Neural cell (in vitro differentiated cells): ENCODE results near the gene PATZ1. TPM values are rescaled to one million over a fixed set of nuclear protein-coding genes. Genes with fewer than 3 reads are reported as not detected.

Experiments used
- H2AFZ ChIP-seq: fragments of 200-600, 300-800 bp; sonication (generic), shearing (Covaris generic); 2 replicates; pipeline ENCODE4 v1.6.0; 2014; ENCODE audit warnings: low read depth, mild to moderate bottlenecking, antibody characterized with exemption, low read length, moderate library complexity
- H3F3A ChIP-seq: fragments of 200-600 bp; shearing (Covaris generic); 2 replicates; pipeline ENCODE4 v1.6.1; 2016; ENCODE audit warnings: mild to moderate bottlenecking, moderate library complexity, mixed read lengths, antibody characterized with exemption, low read length; ENCODE audit not compliant: insufficient read depth, poor library complexity, severe bottlenecking
- H3K27ac ChIP-seq: fragments of 200-600, 300-800 bp; sonication (generic), shearing (Covaris generic); 2 replicates; pipeline ENCODE4 v1.5.1; 2014; ENCODE audit warnings: mild to moderate bottlenecking, low read length, moderate library complexity
- H3K27me3 ChIP-seq: fragments of 300-800, 200-600 bp; sonication (generic), shearing (Covaris generic); 2 replicates; pipeline ENCODE4 v1.6.0; 2014; ENCODE audit warnings: mild to moderate bottlenecking, low read depth, low read length, moderate library complexity; ENCODE audit not compliant: insufficient read depth
- H3K36me3 ChIP-seq: fragments of 300-800, 200-600 bp; sonication (generic), shearing (Covaris generic); 2 replicates; pipeline ENCODE4 v1.5.1; 2014; ENCODE audit warnings: mild to moderate bottlenecking, antibody characterized with exemption, low read length, moderate library complexity; ENCODE audit not compliant: insufficient read depth
- H3K4me2 ChIP-seq: fragments of 300-800, 200-600 bp; sonication (generic), shearing (Covaris generic); 2 replicates; pipeline ENCODE4 v1.6.0; 2014; ENCODE audit warnings: mild to moderate bottlenecking, low read length
- H3K4me3 ChIP-seq: fragments of 300-800, 200-600 bp; sonication (generic), shearing (Covaris generic); 2 replicates; pipeline ENCODE4 v1.5.1; 2014; ENCODE audit warnings: mild to moderate bottlenecking, low read length, moderate library complexity
- H3K79me2 ChIP-seq: fragments of 200-600 bp; shearing (Covaris generic); replicated peaks from 2 replicates; pipeline ENCODE4 v1.6.0; 2014; ENCODE audit warnings: mild to moderate bottlenecking, low read length, moderate library complexity; ENCODE audit not compliant: insufficient read depth
- H3K9ac ChIP-seq: fragments of 300-800, 200-600 bp; sonication (generic), shearing (Covaris generic); 2 replicates; pipeline ENCODE4 v1.6.1; 2016; ENCODE audit warnings: mild to moderate bottlenecking, low read length, mixed read lengths
- H3K9me2 ChIP-seq: fragments of 200-600 bp; shearing (Covaris generic); 2 replicates; pipeline ENCODE4 v1.6.1; 2016; ENCODE audit warnings: mild to moderate bottlenecking, low read length, mixed read lengths; ENCODE audit not compliant: insufficient read depth
- H3K9me3 ChIP-seq: fragments of 200-600, 300-800 bp; sonication (generic), shearing (Covaris generic); 2 replicates; pipeline ENCODE4 v1.6.1; 2016; ENCODE audit warnings: mild to moderate bottlenecking, mixed run types, low read length, moderate library complexity, mixed read lengths
- H4K20me1 ChIP-seq: fragments of 200-600 bp; shearing (Covaris generic); 2 replicates; pipeline ENCODE4 v1.6.1; 2016; ENCODE audit warnings: mild to moderate bottlenecking, mixed run types; ENCODE audit not compliant: insufficient read depth
- EP300 ChIP-seq: fragments of 450-650 bp; conservative IDR thresholded peaks from 2 replicates; pipeline ENCODE4 v1.6.1; 2014; ENCODE audit warnings: antibody characterized with exemption, mild to moderate bottlenecking, moderate library complexity; ENCODE audit not compliant: poor library complexity, severe bottlenecking
- EZH2 ChIP-seq: fragments of 200-600, 300-800 bp; shearing (Covaris generic), sonication (generic); IDR thresholded peaks from 2 replicates; pipeline ENCODE4 v1.6.1; 2014; ENCODE audit warnings: antibody characterized with exemption, low read length, borderline replicate concordance, mild to moderate bottlenecking; ENCODE audit not compliant: insufficient read depth, poor library complexity, severe bottlenecking
- MXI1 ChIP-seq: fragments of 450-650 bp; conservative IDR thresholded peaks from 2 replicates; pipeline ENCODE4 v1.6.1; 2014; ENCODE audit warnings: antibody characterized with exemption, mild to moderate bottlenecking; ENCODE audit not compliant: poor library complexity, severe bottlenecking
- POLR2AphosphoS5 ChIP-seq: IDR thresholded peaks from 2 replicates; pipeline ENCODE4 v1.6.1; 2012
- RAD21 ChIP-seq: fragments of 450-650 bp; conservative IDR thresholded peaks from 2 replicates; pipeline ENCODE4 v1.6.1; 2014; ENCODE audit warnings: antibody characterized with exemption, mild to moderate bottlenecking, moderate library complexity
- SMC3 ChIP-seq: fragments of 450-650 bp; conservative IDR thresholded peaks from 2 replicates; pipeline ENCODE4 v1.6.1; 2014; ENCODE audit warnings: antibody characterized with exemption, mild to moderate bottlenecking, moderate library complexity; ENCODE audit not compliant: poor library complexity
- TAF1 ChIP-seq: IDR thresholded peaks from 2 replicates; pipeline ENCODE4 v1.6.1; 2012; ENCODE audit warnings: low read depth
- polyA plus RNA-seq: library from polyadenylated mRNA; depleted of rRNA; stranded (reverse); fragments of >200 nt; gene quantifications from 2 replicates; pipeline ENCODE4 v1.2.3, GENCODE V29; 2014
- TF ChIP-seq, protein P1 (sequence below): fragments of 450-650 bp; IDR thresholded peaks from 2 replicates; pipeline ENCODE4 v1.5.1; 2014; ENCODE audit warnings: antibody characterized with exemption, mild to moderate bottlenecking, moderate library complexity; ENCODE audit not compliant: poor library complexity, severe bottlenecking
- TF ChIP-seq, protein P2 (sequence below): IDR thresholded peaks from 2 replicates; pipeline ENCODE4 v1.6.1; 2012; ENCODE audit warnings: borderline replicate concordance

PATZ1 gene
- polyA plus RNA-seq, 1 donor from 2014 or later, result 33.5 TPM

DNA sequence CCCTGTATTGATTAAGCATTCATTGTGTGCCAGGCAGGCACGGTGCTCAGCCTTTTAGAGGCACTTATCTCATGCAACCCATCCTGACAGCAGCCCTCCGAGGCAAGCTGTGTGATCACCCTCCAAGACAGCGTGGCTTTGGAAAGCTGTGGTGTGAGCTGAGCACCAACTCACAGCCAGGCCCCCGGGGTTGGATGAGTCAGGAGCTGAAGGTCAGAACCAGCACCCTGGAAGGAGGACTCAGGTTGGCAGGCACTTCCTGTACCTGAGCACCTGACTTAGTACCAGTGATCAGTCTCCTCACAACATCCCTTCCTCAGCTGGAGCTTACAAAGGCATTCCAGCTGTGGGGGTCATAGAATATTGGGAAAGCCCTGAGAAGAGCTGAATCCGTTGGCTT, 9.0 kb downstream of the PATZ1 start:
- Histone ChIP-seq H4K20me1 (no peaks in the 10 kb centered on the region), H3K4me3 (no peak overlapping the region), H3K27me3 (no peaks in the 10 kb centered on the region), H3F3A (no peaks in the 10 kb centered on the region), H3K9ac (no peak overlapping the region), H3K79me2 (peaks cover 28% of the 10 kb centered on the region), H3K4me2 (no peak overlapping the region), H2AFZ (no peak overlapping the region), H3K36me3 (peaks cover 8% of the 10 kb centered on the region), H3K9me2 (no peaks in the 10 kb centered on the region), H3K27ac (no peak overlapping the region), H3K9me3 (no peaks in the 10 kb centered on the region)
- TF ChIP-seq, protein P1, sequence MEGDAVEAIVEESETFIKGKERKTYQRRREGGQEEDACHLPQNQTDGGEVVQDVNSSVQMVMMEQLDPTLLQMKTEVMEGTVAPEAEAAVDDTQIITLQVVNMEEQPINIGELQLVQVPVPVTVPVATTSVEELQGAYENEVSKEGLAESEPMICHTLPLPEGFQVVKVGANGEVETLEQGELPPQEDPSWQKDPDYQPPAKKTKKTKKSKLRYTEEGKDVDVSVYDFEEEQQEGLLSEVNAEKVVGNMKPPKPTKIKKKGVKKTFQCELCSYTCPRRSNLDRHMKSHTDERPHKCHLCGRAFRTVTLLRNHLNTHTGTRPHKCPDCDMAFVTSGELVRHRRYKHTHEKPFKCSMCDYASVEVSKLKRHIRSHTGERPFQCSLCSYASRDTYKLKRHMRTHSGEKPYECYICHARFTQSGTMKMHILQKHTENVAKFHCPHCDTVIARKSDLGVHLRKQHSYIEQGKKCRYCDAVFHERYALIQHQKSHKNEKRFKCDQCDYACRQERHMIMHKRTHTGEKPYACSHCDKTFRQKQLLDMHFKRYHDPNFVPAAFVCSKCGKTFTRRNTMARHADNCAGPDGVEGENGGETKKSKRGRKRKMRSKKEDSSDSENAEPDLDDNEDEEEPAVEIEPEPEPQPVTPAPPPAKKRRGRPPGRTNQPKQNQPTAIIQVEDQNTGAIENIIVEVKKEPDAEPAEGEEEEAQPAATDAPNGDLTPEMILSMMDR, result no peak
- TF ChIP-seq RAD21, result no peak
- TF ChIP-seq EZH2, result no peak
- TF ChIP-seq, protein P2, sequence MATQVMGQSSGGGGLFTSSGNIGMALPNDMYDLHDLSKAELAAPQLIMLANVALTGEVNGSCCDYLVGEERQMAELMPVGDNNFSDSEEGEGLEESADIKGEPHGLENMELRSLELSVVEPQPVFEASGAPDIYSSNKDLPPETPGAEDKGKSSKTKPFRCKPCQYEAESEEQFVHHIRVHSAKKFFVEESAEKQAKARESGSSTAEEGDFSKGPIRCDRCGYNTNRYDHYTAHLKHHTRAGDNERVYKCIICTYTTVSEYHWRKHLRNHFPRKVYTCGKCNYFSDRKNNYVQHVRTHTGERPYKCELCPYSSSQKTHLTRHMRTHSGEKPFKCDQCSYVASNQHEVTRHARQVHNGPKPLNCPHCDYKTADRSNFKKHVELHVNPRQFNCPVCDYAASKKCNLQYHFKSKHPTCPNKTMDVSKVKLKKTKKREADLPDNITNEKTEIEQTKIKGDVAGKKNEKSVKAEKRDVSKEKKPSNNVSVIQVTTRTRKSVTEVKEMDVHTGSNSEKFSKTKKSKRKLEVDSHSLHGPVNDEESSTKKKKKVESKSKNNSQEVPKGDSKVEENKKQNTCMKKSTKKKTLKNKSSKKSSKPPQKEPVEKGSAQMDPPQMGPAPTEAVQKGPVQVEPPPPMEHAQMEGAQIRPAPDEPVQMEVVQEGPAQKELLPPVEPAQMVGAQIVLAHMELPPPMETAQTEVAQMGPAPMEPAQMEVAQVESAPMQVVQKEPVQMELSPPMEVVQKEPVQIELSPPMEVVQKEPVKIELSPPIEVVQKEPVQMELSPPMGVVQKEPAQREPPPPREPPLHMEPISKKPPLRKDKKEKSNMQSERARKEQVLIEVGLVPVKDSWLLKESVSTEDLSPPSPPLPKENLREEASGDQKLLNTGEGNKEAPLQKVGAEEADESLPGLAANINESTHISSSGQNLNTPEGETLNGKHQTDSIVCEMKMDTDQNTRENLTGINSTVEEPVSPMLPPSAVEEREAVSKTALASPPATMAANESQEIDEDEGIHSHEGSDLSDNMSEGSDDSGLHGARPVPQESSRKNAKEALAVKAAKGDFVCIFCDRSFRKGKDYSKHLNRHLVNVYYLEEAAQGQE, result no peak
- TF ChIP-seq TAF1, result no peak
- no peak for TF ChIP-seq EP300
- TF ChIP-seq POLR2AphosphoS5, result no peak
- no peak for TF ChIP-seq SMC3
- TF ChIP-seq MXI1, result no peak

DNA sequence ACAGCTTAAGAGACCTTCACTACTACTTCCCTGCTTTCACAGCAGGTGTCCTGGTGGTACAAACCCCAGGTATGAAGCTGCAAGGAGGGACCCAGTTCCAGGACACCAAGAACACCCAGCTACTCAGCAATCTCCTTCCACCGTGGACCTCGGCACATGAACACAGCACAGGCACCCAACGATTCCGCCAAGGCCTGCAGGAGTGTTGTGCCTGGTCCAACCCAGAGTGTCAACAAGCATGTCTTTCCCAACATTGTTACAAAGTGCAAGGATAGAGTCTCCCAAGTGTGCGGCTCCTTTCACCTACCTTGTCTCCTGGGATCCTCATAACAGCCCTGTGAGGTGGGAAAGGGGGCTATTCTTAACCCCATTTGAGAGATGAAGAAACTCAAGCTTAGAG, 11.8 kb downstream of the PATZ1 start:
- TF ChIP-seq, protein P1, result no peak
- H3K79me2 ChIP-seq, result peaks cover 21% of the 10 kb centered on the region
- H3K9me2 ChIP-seq, result no peaks in the 10 kb centered on the region
- H4K20me1 ChIP-seq, result no peaks in the 10 kb centered on the region
- no peaks in the 10 kb centered on the region for H3F3A ChIP-seq
- no peak overlapping the region for H3K27ac ChIP-seq
- peaks cover 8% of the 10 kb centered on the region for H3K36me3 ChIP-seq
- H2AFZ ChIP-seq, result no peak overlapping the region
- H3K4me2 ChIP-seq, result no peak overlapping the region
- no peaks in the 10 kb centered on the region for H3K9me3 ChIP-seq
- H3K9ac ChIP-seq, result no peak overlapping the region
- H3K27me3 ChIP-seq, result no peaks in the 10 kb centered on the region
- H3K4me3 ChIP-seq, result no peak overlapping the region
